Dermis blood vessel endothelial cell (primary cell): ENCODE data around the gene TMEM94. TPM values are rescaled to one million over a fixed set of nuclear protein-coding genes. Genes with fewer than 3 reads are reported as not detected.

Source experiments
- DNase-seq: peaks from one replicate; pipeline ENCODE4 v3.0.0; 2010
- total RNA-seq: library from RNA; depleted of rRNA; stranded (reverse); fragments of >200 nt; gene quantifications from 2 replicates; pipeline ENCODE4 v1.2.3, GENCODE V29; 2014

TMEM94 gene
- total RNA-seq, 1 donor from 2014 or later: 50.4 TPM

GRCh38 chr17:75530837-75531720, 74.6 kb downstream of the TMEM94 start:
- DNase-seq: no peak

DNA sequence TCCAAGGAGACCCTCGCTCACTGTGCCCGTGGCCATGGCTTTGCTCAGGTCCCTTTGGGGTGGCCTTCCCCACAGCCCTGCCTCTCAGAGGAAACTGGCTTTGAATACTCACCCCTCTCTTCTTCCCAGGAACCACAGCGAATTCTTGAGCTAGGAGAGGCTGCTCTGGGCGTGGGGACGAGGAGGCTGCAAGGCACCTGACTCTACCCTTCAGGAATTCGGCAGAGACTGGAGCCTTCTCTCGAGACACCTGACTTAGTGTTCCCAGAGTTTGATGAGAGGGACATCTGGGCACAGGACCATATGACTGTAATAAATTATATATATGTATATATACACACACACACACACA, 75.3 kb downstream of the TMEM94 start:
- no peak for DNase-seq

DNA sequence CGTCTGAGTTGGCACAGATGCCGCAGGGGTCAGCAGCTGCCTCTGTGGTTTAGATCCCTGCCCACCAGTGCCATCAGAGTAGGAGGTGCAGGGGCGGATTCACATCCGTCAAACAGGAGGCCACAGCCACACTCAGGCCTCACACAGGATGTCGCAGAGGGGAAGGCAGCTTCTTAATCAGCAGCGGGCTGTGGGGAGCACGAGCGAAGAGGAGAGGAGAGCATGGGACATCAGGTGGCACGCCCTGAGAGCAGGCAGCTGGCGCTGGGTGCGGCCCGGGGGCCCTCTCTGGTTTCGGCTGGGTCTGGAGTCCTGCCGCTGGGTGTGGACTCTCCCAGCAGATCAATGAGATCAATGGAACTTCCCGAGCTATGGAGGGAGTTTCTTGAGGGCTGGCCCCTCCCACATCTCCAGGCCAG, 78.7 kb downstream of the TMEM94 start:
- DNase-seq: no peak

DNA sequence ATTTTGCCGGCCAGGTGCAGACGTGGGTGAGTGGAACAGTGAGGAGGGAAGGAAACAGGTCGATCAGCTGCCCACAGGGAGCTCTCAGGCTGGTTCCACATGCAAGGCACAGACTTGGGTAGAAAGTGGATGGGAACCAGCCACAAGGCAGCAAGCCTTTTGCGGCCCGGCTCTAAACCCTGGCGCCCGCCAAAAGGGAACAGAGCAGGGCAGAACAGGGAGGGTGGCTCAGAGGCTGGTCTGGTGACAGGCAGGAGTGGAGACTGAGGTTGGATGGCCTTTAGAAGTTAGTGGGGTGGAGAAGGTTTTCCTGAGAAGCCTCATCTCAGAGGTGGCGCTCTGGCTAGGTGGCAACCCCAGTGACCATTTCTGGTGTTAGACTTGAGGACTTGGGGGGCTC, 79.4 kb downstream of the TMEM94 start:
- no peak for DNase-seq

DNA sequence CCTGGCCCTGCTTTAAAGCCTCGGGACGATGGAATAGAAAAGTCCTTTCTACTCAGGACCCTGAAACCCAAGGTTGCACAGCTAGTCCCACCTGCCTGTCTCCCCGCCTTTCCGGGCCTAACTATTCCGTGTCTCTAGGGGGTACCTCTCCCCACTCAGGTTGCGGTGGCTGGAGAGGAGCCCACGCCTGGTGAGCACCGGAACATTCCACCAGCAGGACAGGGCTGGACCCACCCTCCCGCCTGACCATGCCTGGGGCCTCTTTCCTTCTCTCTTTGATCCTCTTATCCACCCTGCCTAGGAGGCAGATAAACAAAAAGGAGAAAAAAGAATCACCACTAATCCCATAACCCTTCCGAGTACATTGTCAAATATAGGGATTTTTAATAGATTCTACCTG, 79.9 kb downstream of the TMEM94 start:
- no peak for DNase-seq

GRCh38 chr17:75539967-75540729, 83.7 kb downstream of the TMEM94 start:
- no peak for DNase-seq

DNA sequence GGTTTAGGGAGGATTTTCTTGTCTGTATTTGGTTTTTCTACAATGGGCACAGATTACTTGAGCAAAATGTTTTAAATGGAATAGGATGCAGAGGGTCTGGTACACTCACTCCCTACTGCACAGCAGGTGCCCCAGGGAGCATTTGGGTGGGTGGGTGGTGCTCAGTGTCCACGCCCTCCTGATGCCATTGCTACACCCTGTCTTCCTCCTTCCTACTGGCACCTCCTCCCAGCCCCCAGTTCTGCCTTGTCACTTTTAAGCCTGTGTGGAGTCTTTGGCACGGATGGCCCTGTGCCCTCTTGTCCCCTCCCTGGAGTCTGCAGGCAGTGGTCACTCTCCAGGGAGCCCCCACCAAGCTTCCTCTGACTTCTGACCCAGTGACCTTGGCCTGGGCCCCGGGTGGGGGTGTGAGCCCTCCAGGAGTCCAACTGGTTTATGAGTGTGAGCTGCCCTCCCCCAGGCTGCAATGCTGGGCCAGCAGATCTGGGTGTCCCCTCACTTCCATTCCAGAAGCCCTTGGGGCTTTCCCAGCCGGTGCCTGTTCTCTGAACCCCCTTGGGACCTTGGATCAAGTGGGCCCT, 84.6 kb downstream of the TMEM94 start:
- DNase-seq: no peak

GRCh38 chr17:75542229-75542628, 85.8 kb downstream of the TMEM94 start:
- DNase-seq: no peak

DNA sequence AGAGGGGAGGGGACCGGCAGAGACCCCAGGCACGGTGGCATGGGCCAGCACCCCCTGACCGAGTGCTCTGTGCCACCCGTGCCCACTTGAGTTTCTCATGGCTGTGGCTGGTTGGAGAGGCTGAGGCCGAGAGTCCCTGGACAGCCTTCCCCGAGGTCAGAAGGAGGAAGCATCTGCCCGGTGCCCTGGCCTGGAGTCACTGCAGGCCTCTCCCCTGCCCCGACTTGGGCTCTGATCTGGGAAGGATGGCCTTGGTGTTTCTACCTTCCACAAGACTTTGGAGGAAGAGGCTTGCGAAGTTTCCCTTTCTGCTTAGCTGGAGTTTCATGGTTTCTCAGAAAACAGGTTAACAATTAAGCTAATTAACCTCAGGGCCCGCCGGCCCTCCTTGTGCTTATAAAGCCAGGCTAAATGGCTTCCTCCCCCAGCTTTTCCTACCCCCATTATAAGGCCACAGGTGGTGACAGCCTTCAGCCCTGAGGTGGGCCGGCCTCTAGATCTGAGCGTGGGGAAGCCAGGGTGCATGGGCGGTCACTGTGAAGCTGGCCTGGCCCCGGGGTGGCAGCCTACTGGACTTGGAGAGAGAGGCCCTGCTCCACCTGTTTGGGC, 86.4 kb downstream of the TMEM94 start:
- no peak for DNase-seq

DNA sequence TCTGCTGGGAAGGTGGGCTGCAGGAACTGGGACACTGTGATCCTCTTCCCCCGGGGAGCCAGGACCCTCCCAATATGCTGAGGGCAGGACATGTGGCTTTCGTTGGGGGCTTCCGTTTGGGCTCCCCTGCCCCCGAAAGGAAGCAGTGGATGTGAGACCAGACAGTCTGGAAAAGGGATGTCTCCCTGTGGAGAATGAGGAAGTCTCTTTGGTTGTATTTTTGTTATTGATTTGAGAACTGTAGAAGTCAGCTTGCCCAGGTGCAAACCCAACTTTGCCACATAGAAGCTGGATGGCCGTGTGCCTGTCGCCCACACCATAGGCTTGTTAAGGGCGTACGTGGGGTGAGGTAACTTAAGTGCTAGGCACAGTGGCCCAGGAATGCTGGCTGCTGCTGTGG, 87.8 kb downstream of the TMEM94 start:
- no peak for DNase-seq

GRCh38 chr17:75546181-75546580, 89.7 kb downstream of the TMEM94 start:
- DNase-seq: no peak

DNA sequence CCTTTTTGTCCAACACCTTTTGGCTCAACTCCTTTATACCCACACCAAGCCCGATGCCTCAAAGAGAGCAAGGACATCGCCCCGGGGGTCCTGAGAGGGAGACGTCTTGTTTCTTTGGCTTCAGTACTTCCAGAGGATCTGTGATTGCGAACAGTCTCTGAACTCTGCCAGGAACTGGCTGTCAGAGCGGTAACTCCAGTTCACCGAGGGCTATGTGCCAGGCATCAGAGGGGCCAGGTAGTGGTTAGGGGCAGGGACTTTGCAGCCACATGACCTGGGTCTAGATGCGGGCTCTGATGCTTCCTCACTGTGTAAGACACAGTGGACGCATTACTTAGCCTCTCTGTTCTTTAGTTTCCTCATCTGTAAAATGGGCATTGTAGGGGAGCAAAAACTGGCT, 90.7 kb downstream of the TMEM94 start:
- no peak for DNase-seq

DNA sequence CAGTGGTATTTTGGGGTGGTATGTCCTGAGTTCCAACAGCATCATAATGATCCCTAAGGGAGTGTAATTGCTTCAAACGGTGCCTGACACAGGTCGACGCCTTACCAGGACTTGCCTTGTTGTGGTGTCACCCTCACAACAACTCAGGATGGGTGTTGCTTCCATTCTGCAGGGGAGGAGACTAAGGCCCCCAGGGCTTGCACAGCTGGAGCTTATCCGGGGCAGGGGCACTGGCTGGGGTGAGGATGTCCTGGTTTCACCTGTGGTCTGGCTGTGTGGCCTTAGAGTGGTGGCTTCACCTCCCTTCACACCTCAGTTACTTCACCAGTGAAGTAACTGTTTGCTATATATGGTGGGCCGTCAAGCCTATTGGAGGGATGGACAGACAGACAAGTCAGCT, 92.4 kb downstream of the TMEM94 start:
- no peak for DNase-seq

Other genes with a start within 250 kb of the TMEM94 start
- gene GGA3, start 195.0 kb upstream of the TMEM94 start, total RNA-seq: 11.9 and 26.4 TPM in 2 replicates
- gene MRPS7, start 194.8 kb upstream of the TMEM94 start, total RNA-seq: 63.2 and 73.5 TPM in 2 replicates
- gene MIF4GD, start 185.4 kb upstream of the TMEM94 start, total RNA-seq: 10.6 and 12.8 TPM in 2 replicates
- 10.3 and 13.1 TPM in 2 replicates for gene SLC25A19, start 167.2 kb upstream of the TMEM94 start, total RNA-seq
- gene GRB2, start 51.0 kb upstream of the TMEM94 start, total RNA-seq: 91.2 and 124 TPM in 2 replicates
- gene CASKIN2, start 58.9 kb downstream of the TMEM94 start, total RNA-seq: 12.1 and 30.4 TPM in 2 replicates
- gene TSEN54, start 59.9 kb downstream of the TMEM94 start, total RNA-seq: 14.5 and 16.8 TPM in 2 replicates
- 14.8 and 21.9 TPM in 2 replicates for gene LLGL2, start 69.1 kb downstream of the TMEM94 start, total RNA-seq
- 7.5 and 28.4 TPM in 2 replicates for gene MYO15B, start 131.2 kb downstream of the TMEM94 start, total RNA-seq
- 0.09 TPM in 1 of 2 replicates, not detected in the other for gene SMIM5, start 176.8 kb downstream of the TMEM94 start, total RNA-seq
- 14.6 and 16.2 TPM in 2 replicates for gene RECQL5, start 210.5 kb downstream of the TMEM94 start, total RNA-seq
- gene SAP30BP, start 210.7 kb downstream of the TMEM94 start, total RNA-seq: 68.2 and 84.7 TPM in 2 replicates